Activated naive CD8-positive, alpha-beta T cell treated with anti-CD3 and anti-CD28 coated beads for 36 hours (primary cell): Measurements from ENCODE around the gene ZNF169. TPM values are rescaled to one million over a fixed set of nuclear protein-coding genes. Genes with fewer than 3 reads are reported as not detected.
"Not testable (repeated sequence)": the region's sequence is repeated elsewhere in the genome, so short reads cannot be mapped to it uniquely, and the experiment has no call there.

Experiments
- DNase-seq: peaks from one replicate; pipeline ENCODE4 v3.0.0; 2021
- H3K27ac Mint-ChIP-seq: one replicate; pipeline ENCODE4 v1.8.0; 2022; ENCODE audit warnings: mild to moderate bottlenecking, moderate library complexity, mixed read lengths
- H3K27me3 Mint-ChIP-seq: one replicate; pipeline ENCODE4 v1.8.0; 2022; ENCODE audit warnings: mild to moderate bottlenecking, mixed read lengths
- H3K36me3 Mint-ChIP-seq: one replicate; pipeline ENCODE4 v1.8.0; 2021; ENCODE audit warnings: mild to moderate bottlenecking, mixed read lengths
- H3K4me1 Mint-ChIP-seq: one replicate; pipeline ENCODE4 v1.8.0; 2021; ENCODE audit warnings: mixed read lengths
- H3K4me3 Mint-ChIP-seq: one replicate; pipeline ENCODE4 v1.8.0; 2022; ENCODE audit warnings: mild to moderate bottlenecking, moderate library complexity, mixed read lengths
- H3K9me3 Mint-ChIP-seq: one replicate; pipeline ENCODE4 v1.8.0; 2022; ENCODE audit warnings: mixed read lengths
- total RNA-seq, 2 experiments: library from RNA; stranded (reverse); gene quantifications; one replicate each; pipeline ENCODE4 v1.2.3, GENCODE V29; 2021

Gene ZNF169
- total RNA-seq = 1 to 10 TPM; 4.2 to 5.0 TPM

DNA sequence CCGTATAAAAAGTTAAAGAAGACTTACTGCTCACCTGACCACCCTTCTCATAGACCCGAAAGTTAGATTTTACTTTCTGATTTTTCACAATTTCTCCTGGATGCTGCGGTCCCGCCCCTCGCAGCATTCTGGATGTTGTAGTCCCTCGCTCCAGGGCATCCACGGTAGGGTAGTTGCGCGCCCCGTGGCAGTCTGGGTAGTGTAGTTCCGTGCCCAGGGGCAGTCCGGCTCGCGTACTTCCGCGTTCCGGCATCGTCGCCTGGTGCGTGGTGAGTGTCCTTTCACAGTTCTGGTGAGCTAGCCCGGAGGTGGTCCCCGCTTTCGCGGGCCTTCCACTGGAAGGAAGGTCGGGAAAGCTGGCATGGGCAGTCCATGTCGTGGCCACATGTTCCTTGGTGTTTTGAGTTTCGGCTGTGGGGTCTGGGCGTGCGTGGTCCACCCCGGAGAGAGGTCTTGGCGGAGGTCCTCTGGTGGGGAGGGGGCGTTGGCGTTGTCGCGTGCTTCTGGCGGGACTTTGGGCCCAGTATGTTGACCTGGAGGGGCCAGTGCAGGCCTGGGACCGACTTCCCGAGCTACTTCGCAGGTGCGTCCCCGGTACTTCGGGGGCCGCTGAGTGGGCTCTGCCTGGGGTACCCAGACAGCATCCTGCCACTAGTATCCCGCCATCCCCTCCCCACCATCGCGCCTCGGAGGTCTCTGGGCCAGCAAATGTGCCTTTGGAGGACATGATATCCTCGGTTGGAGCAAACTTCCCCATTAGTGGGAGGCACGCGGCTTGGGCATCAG, at the start of gene ZNF169:
ZNF169 (plus strand) TSS at position 222 of the 786 bp plus-strand sequence. CDS start 19,515 bp downstream, outside the sequence.
- no peaks in the 10 kb centered on the region for H3K9me3 Mint-ChIP-seq
- peak; percentile 89 for DNase-seq
- peaks cover 25% of the 10 kb centered on the region for H3K36me3 Mint-ChIP-seq
- H3K27me3 Mint-ChIP-seq = no peaks in the 10 kb centered on the region
- H3K27ac Mint-ChIP-seq = peak within 1 kb of the TSS; percentile 95
- peaks cover 27% of the 10 kb centered on the region for H3K4me1 Mint-ChIP-seq
- H3K4me3 Mint-ChIP-seq = peak within 1 kb of the TSS; percentile 97

DNA sequence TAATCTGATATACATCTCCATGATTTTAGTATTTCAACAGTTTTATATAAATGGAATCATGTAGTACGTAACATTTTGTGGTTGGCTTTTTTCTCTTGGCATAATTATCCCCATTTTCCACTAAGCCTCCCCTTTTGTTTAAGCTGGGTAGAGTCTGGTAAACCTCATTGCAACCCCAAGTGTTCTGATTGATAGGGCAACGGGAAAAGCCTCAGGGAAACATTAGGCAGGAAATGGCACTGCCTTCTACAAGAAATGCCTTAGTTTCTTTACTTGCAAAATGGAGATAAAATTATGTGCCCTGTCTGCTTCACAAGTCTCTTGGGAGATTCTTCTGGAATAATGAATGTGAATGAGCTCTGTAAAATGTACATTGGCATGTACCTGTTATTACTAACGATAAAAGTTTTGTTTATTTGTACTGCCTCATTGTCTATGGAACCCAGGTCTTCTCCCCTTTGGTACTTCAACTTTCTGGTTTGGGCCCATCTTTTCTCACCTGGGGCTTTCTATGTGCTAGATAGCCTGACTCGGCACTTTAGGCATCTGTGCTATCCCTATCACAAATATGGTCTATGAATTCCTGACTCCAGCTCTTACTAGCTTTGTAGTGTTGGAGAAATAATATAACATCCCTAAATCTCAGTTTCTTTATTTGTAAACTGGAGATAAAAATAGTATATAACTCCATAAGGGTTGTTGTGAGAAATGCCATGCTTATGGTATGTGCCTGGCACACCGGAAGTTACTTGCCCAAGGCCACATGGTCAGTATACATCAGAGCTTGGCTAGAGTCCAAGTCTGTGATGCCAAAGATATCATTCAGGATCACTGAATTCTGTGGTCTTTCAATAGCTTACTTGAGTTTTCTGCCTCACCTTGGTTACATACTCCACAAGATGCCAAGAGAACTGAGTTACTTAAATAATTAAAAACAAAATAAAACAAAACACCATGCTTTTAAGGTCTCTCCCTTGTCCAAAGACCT, 48.2 kb upstream of the ZNF169 start:
- Mint-ChIP-seq H3K4me3 (no peak overlapping the region), H3K36me3 (no peaks in the 10 kb centered on the region), H3K9me3 (no peaks in the 10 kb centered on the region), H3K27ac (no peak overlapping the region), H3K27me3 (peaks cover 12% of the 10 kb centered on the region), H3K4me1 (peaks cover 4% of the 10 kb centered on the region)
- no peak for DNase-seq

DNA sequence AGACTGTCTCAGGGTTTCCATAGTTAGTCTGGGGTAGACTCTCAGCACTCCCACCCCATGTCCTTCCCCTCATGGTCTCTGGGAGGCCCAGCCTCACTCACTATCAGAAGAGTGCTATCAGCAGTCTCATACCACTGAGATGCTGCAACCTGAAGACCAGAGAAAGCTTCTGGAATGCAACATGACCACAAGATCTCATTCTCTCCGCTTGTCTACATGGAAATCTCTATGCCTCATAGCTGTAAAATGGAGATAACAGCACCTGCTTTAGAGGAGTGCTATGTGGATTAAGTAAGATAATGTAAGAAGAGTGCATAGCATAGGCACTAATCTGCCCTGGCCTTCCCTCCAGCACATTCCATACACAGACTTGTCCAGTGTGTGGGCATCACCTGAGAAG, 47.0 kb upstream of the ZNF169 start:
- DNase-seq = no peak
- no peaks in the 10 kb centered on the region for H3K9me3 Mint-ChIP-seq
- H3K4me3 Mint-ChIP-seq = no peak overlapping the region
- no peak overlapping the region for H3K27ac Mint-ChIP-seq
- H3K4me1 Mint-ChIP-seq = peaks cover 4% of the 10 kb centered on the region
- no peaks in the 10 kb centered on the region for H3K36me3 Mint-ChIP-seq
- H3K27me3 Mint-ChIP-seq = peaks cover 18% of the 10 kb centered on the region

DNA sequence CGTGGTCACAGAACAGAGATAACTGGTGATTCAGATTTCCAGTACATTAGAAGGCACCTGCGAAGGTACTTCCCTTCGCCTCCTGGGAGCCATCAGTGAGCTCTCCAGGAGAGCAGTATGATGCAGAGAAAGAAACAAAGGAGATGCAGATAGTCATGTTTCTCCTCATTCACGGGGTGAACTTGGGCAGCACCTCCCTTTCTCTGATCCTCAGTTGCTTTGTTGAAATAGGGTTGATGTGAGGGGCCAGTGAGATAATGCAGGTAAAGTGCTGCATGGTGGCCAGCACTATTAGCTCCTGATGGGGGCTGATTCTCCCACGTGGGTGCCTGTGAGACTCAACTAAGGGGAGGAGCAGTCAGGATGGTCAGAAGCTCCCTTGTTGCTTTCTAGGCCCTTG, 46.6 kb upstream of the ZNF169 start:
- H3K27me3 Mint-ChIP-seq = peaks cover 18% of the 10 kb centered on the region
- H3K27ac Mint-ChIP-seq = no peak overlapping the region
- H3K9me3 Mint-ChIP-seq = no peaks in the 10 kb centered on the region
- peaks cover 4% of the 10 kb centered on the region for H3K4me1 Mint-ChIP-seq
- no peak overlapping the region for H3K4me3 Mint-ChIP-seq
- no peak for DNase-seq
- H3K36me3 Mint-ChIP-seq = no peaks in the 10 kb centered on the region

DNA sequence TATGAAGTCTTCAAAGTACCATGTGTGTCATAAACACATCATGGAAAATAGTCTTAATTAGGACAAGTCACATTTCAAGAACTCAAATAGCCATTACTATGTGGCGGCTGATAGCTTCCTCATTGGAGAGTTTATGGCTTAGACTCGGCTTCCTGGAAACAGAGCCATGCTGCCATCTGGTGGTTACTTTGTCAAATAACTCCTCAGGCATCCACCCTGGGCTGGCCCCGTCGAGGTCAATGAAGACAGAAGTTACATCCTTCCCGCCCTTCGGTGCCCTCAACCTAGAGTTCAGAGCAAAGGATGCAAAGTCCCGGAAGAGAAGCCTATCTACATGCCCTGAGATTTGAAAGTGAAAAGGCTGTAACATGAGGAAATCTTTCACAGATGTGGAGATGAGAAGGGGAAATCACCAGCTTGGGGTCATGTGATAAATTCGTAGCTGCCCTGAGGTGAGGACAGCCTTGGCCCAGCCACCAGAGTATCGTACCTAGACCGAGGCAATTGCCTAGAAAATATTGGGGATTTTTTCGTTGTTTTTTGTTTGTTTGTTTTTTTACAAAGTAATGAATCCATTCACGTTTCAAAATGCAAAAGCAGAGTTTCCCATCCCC, 45.5 kb upstream of the ZNF169 start:
- DNase-seq = peak; percentile 68
- no peaks in the 10 kb centered on the region for H3K36me3 Mint-ChIP-seq
- H3K9me3 Mint-ChIP-seq = no peaks in the 10 kb centered on the region
- H3K4me3 Mint-ChIP-seq = peak overlapping the region; percentile 55
- H3K27ac Mint-ChIP-seq = no peak overlapping the region
- H3K27me3 Mint-ChIP-seq = peaks cover 18% of the 10 kb centered on the region
- H3K4me1 Mint-ChIP-seq = peaks cover 4% of the 10 kb centered on the region

DNA sequence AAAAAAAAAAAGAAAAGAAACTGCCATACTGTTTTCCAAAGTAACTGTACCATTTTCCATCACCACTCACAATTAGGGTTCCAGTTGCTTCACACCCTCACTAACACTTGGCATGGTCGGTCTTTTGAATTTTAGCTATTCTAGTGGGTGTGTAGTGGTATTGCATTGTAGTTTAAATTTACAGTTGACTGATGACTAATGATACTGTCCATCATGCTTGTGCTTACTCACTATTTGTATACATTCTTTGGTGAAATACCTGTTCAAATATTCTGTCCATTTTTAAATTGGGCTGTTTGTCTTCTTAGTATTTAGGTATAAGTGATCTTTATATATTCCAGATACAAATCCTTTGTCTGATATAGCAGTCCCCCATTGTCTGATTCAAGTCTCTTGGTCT, 36.2 kb upstream of the ZNF169 start:
- Mint-ChIP-seq H3K27ac (no peak overlapping the region), H3K4me1 (no peaks in the 10 kb centered on the region), H3K27me3 (peaks cover 8% of the 10 kb centered on the region), H3K4me3 (no peak overlapping the region), H3K9me3 (peaks cover 8% of the 10 kb centered on the region), H3K36me3 (no peaks in the 10 kb centered on the region)
- DNase-seq = no peak

DNA sequence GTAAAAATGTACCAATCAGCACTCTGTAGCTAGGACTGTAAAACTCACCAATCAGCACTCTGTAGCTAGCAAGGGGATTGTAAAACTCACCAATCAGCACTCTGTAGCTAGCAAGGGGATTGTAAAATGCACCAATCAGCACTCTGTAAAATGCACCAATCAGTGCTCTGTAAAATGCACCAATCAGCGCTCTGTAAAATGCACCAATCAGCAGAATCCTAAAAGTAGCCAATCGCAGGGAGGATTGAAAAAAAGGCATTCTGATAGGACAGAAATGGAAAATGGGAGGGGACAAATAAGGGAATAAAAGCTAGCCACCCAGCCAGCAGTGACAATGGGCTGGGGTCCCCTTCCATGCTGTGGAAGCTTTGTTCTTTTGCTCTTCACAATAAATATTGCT, 33.7 kb upstream of the ZNF169 start:
- H3K9me3 Mint-ChIP-seq = peaks cover 12% of the 10 kb centered on the region
- not testable (repeated sequence) for DNase-seq, H3K36me3 Mint-ChIP-seq, H3K4me1 Mint-ChIP-seq, H3K27ac Mint-ChIP-seq, H3K4me3 Mint-ChIP-seq
- H3K27me3 Mint-ChIP-seq = peaks cover 26% of the 10 kb centered on the region

DNA sequence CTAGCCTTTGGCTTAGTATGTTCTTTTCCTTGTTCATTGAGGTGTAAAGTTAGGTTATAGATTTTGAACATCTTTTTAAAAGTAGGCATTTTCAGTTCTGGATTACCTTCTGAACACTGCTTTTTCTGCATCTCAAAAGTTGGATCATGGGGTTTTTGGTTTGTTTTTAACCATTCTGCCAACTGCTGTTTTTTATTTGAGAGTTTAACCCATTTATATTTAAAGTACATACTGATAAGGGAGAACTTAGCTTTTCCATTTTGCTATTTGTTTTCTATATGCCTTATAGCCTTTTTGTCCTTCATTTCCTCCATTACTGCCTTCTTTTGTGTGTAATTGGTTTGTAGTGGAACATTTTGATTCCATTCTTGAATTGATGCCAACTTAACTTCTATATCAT, 30.5 kb upstream of the ZNF169 start:
- Mint-ChIP-seq H3K27ac (no peak overlapping the region), H3K9me3 (peaks cover 10% of the 10 kb centered on the region), H3K4me3 (no peak overlapping the region), H3K4me1 (no peaks in the 10 kb centered on the region), H3K36me3 (no peaks in the 10 kb centered on the region), H3K27me3 (peaks cover 35% of the 10 kb centered on the region)
- DNase-seq = no peak

DNA sequence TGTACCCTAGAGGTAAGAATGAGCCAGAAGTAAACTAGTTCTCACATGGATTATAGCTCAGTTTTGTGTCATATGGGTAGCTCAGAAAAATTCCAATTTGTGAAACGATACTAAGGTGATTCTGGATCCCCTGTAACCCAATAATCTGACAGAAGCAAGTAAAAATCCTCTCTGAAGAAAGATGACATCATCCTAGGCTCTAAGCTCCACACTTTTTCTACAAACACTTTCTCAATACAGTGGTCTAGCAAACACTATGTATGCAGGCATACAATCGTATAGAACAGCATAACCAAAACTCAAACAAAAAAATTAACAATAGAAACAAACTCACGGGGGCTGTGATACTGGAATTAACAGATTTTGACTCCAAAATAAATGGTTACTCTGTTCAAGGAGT, 26.7 kb upstream of the ZNF169 start:
- H3K27me3 Mint-ChIP-seq = peaks cover 35% of the 10 kb centered on the region
- H3K27ac Mint-ChIP-seq = no peak overlapping the region
- no peak for DNase-seq
- no peaks in the 10 kb centered on the region for H3K36me3 Mint-ChIP-seq
- H3K4me1 Mint-ChIP-seq = no peaks in the 10 kb centered on the region
- peaks cover 4% of the 10 kb centered on the region for H3K9me3 Mint-ChIP-seq
- H3K4me3 Mint-ChIP-seq = no peak overlapping the region

DNA sequence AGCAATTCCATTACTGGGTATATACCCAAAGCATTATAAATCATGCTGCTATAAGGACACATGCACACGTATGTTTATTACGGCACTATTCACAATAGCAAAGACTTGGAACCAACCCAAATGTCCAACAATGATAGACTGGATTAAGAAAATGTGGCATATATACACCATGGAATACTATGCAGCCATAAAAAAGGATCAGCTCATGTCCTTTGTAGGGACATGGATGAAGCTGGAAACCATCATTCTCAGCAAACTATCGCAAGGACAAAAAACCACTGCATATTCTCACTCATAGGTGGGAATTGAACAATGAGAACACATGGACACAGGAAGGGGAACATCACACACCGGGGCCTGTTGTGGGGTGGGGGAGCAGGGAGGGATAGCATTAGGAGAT, 18.0 kb upstream of the ZNF169 start:
- not testable (repeated sequence) for H3K4me3 Mint-ChIP-seq, H3K4me1 Mint-ChIP-seq, DNase-seq, H3K27me3 Mint-ChIP-seq, H3K36me3 Mint-ChIP-seq, H3K9me3 Mint-ChIP-seq, H3K27ac Mint-ChIP-seq

DNA sequence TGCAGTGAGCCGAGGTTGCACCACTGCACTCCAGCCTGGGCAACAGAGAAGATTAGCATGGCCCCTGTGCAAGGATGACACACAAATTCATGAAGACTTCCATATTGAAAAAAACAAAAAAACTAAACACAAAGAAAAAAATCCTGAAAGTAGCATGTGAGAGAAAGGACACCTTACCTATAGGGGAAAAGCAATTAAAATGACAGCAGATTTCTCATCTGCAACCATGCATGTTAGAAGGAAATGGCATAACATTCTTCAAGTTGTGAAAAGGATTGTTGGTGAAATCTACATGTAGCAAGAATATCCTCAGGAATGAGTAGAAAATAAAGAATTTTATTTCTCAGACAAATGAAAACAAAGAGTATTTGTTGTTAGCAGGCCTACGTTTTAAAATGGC, 13.4 kb upstream of the ZNF169 start:
- Mint-ChIP-seq H3K9me3 (no peaks in the 10 kb centered on the region), H3K27ac (no peak overlapping the region), H3K4me1 (peaks cover 8% of the 10 kb centered on the region), H3K36me3 (no peaks in the 10 kb centered on the region), H3K4me3 (no peak overlapping the region), H3K27me3 (peaks cover 2% of the 10 kb centered on the region)
- no peak for DNase-seq

DNA sequence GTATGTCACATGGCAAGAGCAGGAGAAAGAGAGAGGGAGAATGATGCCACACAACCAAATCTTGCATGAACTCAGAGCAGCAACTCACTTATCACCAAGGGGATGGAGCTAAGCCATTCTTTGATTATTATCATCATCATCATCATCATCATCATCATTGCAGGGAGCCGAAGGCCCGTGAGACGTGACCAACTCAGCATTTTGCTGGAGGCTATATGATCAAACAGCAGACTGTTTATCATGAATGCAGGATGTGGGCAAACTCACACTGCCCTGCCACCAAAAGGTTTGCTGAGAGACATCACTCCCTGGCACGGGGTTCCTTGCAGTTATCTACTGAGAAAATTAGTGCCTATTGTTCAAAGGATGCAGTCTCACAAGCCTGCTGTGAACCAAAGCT, 8.6 kb upstream of the ZNF169 start:
- H3K4me1 Mint-ChIP-seq = peaks cover 13% of the 10 kb centered on the region
- no peaks in the 10 kb centered on the region for H3K27me3 Mint-ChIP-seq
- peak overlapping the region; percentile 5 for H3K27ac Mint-ChIP-seq
- DNase-seq = no peak
- H3K9me3 Mint-ChIP-seq = no peaks in the 10 kb centered on the region
- no peak overlapping the region for H3K4me3 Mint-ChIP-seq
- H3K36me3 Mint-ChIP-seq = no peaks in the 10 kb centered on the region

DNA sequence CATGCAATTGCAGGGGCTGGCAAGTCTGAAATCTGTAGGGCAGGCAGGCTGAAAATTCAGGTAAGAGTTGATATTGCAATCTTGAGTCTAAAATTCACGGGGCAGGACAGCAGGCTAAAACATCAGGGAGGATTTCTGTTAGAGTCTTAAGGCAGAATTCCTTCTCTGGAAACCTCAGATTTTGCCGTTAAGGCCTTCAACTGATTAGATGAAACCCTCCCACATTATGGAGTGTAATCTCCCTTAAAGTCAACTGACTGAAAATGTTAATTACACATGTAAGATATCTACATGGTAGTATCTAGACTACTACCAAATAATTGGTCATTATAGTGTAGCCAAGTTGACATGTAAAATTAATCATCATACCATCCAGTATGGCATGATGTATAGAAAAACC, 3.1 kb upstream of the ZNF169 start:
- Mint-ChIP-seq H3K36me3 (peaks cover 8% of the 10 kb centered on the region), H3K27ac (no peak overlapping the region), H3K4me1 (peaks cover 12% of the 10 kb centered on the region), H3K27me3 (no peaks in the 10 kb centered on the region), H3K9me3 (no peaks in the 10 kb centered on the region), H3K4me3 (no peak overlapping the region)
- DNase-seq = no peak

DNA sequence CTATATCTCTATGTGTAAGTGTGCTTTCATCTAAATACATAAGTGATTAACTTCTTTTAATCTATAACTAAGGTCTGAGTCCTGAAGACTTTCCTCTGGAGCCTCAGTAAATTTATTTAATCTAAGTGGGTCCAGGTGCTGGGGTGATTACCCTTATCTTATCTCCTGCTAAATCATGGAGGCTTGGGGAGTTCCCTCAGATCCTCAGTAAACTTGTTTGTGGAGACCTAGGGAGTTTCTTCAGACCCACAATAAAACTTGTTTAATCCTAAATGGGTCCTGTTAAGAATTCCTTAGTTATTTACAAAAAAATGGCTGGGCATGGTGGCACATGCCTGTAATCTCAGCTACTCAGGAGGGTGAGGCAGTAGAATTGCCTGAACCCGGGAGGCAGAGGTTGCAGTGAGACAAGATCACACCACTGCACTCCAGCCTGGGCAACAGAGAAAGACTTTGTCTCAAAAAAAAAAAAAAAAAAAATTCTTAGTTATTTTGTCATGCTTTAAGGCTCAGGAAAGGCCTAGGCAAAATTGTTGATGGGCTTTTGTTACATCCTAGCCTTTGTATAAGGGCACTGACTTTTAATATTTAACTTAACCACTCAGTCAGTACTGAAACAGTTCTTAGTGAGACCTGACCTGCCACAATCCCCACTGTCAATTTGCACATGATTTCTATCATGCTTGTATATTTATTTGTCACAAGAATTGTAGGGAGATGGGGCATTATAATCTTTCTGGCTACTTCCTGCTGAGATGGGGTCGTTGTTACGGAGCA, 6.7 kb downstream of the ZNF169 start:
- H3K27ac Mint-ChIP-seq, H3K9me3 Mint-ChIP-seq, DNase-seq, H3K4me3 Mint-ChIP-seq, H3K27me3 Mint-ChIP-seq: not testable (repeated sequence)
- Mint-ChIP-seq H3K4me1 (peaks cover 18% of the 10 kb centered on the region), H3K36me3 (peaks cover 50% of the 10 kb centered on the region)
